ENCODE measurements around the gene RAD51. TPM values are rescaled to one million over a fixed set of nuclear protein-coding genes. Genes with fewer than 3 reads are reported as not detected.

The RAD51 gene
- polyA plus RNA-seq, 3 donors, result 0.28 to 0.61 TPM; not detected in 1

DNA sequence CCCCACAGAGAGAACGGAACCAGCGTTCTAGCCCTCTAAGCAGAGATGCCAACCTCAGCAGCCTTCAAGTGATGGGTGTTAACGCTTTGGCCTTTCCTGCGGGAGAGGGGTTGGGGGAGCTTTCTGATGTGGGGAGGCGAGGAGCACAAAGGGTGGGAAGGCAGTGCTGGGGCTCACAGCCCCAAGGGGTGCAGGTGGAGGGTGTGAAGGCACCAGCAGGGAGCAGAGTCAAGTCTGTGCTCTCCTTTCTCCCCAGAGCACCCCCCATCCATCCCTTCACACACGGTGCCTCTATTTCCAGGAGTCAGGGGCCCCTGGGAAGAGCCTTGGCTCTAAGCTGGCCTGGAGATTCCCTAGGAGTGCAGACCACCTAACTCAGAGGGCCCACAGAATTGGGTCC lies 78.9 kb downstream of the RAD51 start:
- TF ChIP-seq, protein P1, sequence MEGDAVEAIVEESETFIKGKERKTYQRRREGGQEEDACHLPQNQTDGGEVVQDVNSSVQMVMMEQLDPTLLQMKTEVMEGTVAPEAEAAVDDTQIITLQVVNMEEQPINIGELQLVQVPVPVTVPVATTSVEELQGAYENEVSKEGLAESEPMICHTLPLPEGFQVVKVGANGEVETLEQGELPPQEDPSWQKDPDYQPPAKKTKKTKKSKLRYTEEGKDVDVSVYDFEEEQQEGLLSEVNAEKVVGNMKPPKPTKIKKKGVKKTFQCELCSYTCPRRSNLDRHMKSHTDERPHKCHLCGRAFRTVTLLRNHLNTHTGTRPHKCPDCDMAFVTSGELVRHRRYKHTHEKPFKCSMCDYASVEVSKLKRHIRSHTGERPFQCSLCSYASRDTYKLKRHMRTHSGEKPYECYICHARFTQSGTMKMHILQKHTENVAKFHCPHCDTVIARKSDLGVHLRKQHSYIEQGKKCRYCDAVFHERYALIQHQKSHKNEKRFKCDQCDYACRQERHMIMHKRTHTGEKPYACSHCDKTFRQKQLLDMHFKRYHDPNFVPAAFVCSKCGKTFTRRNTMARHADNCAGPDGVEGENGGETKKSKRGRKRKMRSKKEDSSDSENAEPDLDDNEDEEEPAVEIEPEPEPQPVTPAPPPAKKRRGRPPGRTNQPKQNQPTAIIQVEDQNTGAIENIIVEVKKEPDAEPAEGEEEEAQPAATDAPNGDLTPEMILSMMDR (IDR thresholded peaks at IDR 0.05), result no peak
- Histone ChIP-seq H3K27ac (ENCODE audit: low read depth in 1 of 2, low read length in 2 of 2) (no peak overlapping the region), H3K9ac (ENCODE audit: insufficient read depth, low read length, poor library complexity, severe bottlenecking) (no peak overlapping the region), H3K27me3 (ENCODE audit: control insufficient read depth in 2 of 2, insufficient read depth in 2 of 2, low read length in 2 of 2) (no peaks in the 10 kb centered on the region), H3K4me3 (replicated peaks in 1 of 3; ENCODE audit: low read depth in 2 of 3, low read length in 3 of 3) (no peak overlapping the region), H2AFZ (ENCODE audit: insufficient read depth, low read depth, low read length, poor library complexity, severe bottlenecking) (no peak overlapping the region), H3K36me3 (replicated peaks in 1 of 2; ENCODE audit: control insufficient read depth in 1 of 2, insufficient read depth in 2 of 2, low read length in 2 of 2) (peaks cover 50 to 83% of the 10 kb centered on the region in 2 donors), H3K4me2 (replicated peaks; ENCODE audit: extremely low read depth, low read length, poor library complexity, severe bottlenecking) (no peak overlapping the region), H4K20me1 (ENCODE audit: insufficient read depth, low read length) (no peaks in the 10 kb centered on the region), H3K79me2 (ENCODE audit: insufficient read depth, low read length) (no peaks in the 10 kb centered on the region), H3K9me3 (replicated peaks in 1 of 2; ENCODE audit: control insufficient read depth in 1 of 2, insufficient read depth in 1 of 2, low read length in 2 of 2) (no peaks in the 10 kb centered on the region), H3K4me1 (ENCODE audit: control insufficient read depth in 1 of 2, insufficient read depth in 2 of 2, low read length in 2 of 2) (peaks cover 13 to 15% of the 10 kb centered on the region in 2 donors)
- peaks cover 0 to 2% (median 1%) of the 10 kb centered on the region in 3 donors for H3K27me3 Mint-ChIP-seq (ENCODE audit: low read depth in 3 of 3)
- peaks cover 62 to 83% of the 10 kb centered on the region in 2 donors for H3K36me3 Mint-ChIP-seq
- WGBS (ENCODE audit: insufficient coverage), result no CpG with 5 or more reads among the region's 6 CpGs
- no peak overlapping the region for H3K4me3 Mint-ChIP-seq
- no peaks in the 10 kb centered on the region for H3K9me3 Mint-ChIP-seq
- peak overlapping the region in 1 of 7 donors; percentile 33 for H3K27ac Mint-ChIP-seq
- DNase-seq, result no peak
- intact Hi-C loops (cut with micrococcal nuclease), result no loop called here
- H3K4me1 Mint-ChIP-seq, result peaks cover 15% of the 10 kb centered on the region

DNA sequence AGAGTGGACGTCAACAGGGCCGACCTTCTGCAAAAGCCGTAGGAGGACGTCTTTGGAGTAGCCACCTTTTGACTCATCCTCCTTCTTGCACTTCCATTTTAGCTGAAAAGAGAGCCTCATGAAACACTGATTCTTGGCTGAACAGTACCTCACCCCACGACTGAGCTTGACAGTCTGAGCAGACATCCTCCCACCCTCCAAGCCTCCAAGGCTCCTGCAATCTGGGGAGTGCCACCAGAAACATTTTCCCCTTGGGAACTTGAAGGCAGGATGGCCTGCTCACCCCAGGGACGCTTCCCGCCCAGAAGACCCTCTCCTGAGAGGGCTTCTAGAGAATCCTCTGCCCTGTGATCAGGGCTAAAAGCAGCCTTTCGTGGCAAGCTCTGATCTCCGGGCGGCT lies 80.0 kb downstream of the RAD51 start:
- Histone ChIP-seq H3K4me1 (ENCODE audit: control insufficient read depth in 1 of 2, insufficient read depth in 2 of 2, low read length in 2 of 2) (peaks cover 2 to 4% of the 10 kb centered on the region in 2 donors), H3K4me2 (replicated peaks; ENCODE audit: extremely low read depth, low read length, poor library complexity, severe bottlenecking) (no peak overlapping the region), H3K9ac (ENCODE audit: insufficient read depth, low read length, poor library complexity, severe bottlenecking) (no peak overlapping the region), H3K27ac (ENCODE audit: low read depth in 1 of 2, low read length in 2 of 2) (no peak overlapping the region), H4K20me1 (ENCODE audit: insufficient read depth, low read length) (peaks cover 5% of the 10 kb centered on the region), H3K4me3 (replicated peaks in 1 of 3; ENCODE audit: low read depth in 2 of 3, low read length in 3 of 3) (no peak overlapping the region), H3K36me3 (replicated peaks in 1 of 2; ENCODE audit: control insufficient read depth in 1 of 2, insufficient read depth in 2 of 2, low read length in 2 of 2) (peaks cover 61 to 94% of the 10 kb centered on the region in 2 donors), H3K9me3 (replicated peaks in 1 of 2; ENCODE audit: control insufficient read depth in 1 of 2, insufficient read depth in 1 of 2, low read length in 2 of 2) (no peaks in the 10 kb centered on the region), H2AFZ (ENCODE audit: insufficient read depth, low read depth, low read length, poor library complexity, severe bottlenecking) (no peak overlapping the region), H3K79me2 (ENCODE audit: insufficient read depth, low read length) (no peaks in the 10 kb centered on the region), H3K27me3 (ENCODE audit: control insufficient read depth in 2 of 2, insufficient read depth in 2 of 2, low read length in 2 of 2) (no peaks in the 10 kb centered on the region)
- intact Hi-C loops (cut with micrococcal nuclease), result no loop called here
- WGBS (ENCODE audit: insufficient coverage), result 98% methylated on average over 5 of the region's 10 CpGs
- peaks cover 0 to 2% (median 1%) of the 10 kb centered on the region in 3 donors for H3K27me3 Mint-ChIP-seq (ENCODE audit: low read depth in 3 of 3)
- TF ChIP-seq, protein P1 (IDR thresholded peaks at IDR 0.05), result no peak
- no peaks in the 10 kb centered on the region for H3K9me3 Mint-ChIP-seq
- peaks cover 4% of the 10 kb centered on the region for H3K4me1 Mint-ChIP-seq
- H3K27ac Mint-ChIP-seq, result peak overlapping the region in 1 of 7 donors; percentile 42
- H3K4me3 Mint-ChIP-seq, result no peak overlapping the region
- DNase-seq, result no peak
- peaks cover 73 to 94% of the 10 kb centered on the region in 2 donors for H3K36me3 Mint-ChIP-seq

Data from CD14-positive monocyte (primary cell).